HG03196 (cell line): ENCODE results near the gene JPH2.
"Not testable (repeated sequence)": the region's sequence is repeated elsewhere in the genome, so short reads cannot be mapped to it uniquely, and the experiment has no call there.

Source experiments
- ATAC-seq: cut with Tn5 transposase; IDR thresholded peaks from one replicate; pipeline ENCODE4 v1.9.1; 2021; ENCODE audit not compliant: unreplicated experiment

Gene JPH2

GRCh38 chr20:44187054-44187771 lies at the start of gene JPH2:
TSS of gene JPH2 (minus strand) at chr20:44187188. CDS start at chr20:44186705, 483 bp downstream.
- ATAC-seq, result no peak

- no peak for ATAC-seq
Measured at GRCh38 chr20:44235702-44236101, 48.7 kb upstream of the JPH2 start.

- no peak for ATAC-seq
Measured at GRCh38 chr20:44234566-44235317, 47.8 kb upstream of the JPH2 start.

GRCh38 chr20:44233436-44234016 lies 46.5 kb upstream of the JPH2 start:
- no peak for ATAC-seq

- not testable (repeated sequence) for ATAC-seq
Measured at GRCh38 chr20:44232469-44232856, 45.5 kb upstream of the JPH2 start.

GRCh38 chr20:44231713-44232468 lies 44.9 kb upstream of the JPH2 start:
- ATAC-seq, result no peak

GRCh38 chr20:44231193-44231592 lies 44.2 kb upstream of the JPH2 start:
- ATAC-seq, result no peak

GRCh38 chr20:44228465-44229258 lies 41.7 kb upstream of the JPH2 start:
- ATAC-seq, result no peak

GRCh38 chr20:44224637-44225036 lies 37.6 kb upstream of the JPH2 start:
- no peak for ATAC-seq

- ATAC-seq, result no peak
Measured at GRCh38 chr20:44223721-44224120, 36.7 kb upstream of the JPH2 start.

- no peak for ATAC-seq
Measured at GRCh38 chr20:44222633-44223368, 35.8 kb upstream of the JPH2 start.

GRCh38 chr20:44222027-44222426 lies 35.0 kb upstream of the JPH2 start:
- no peak for ATAC-seq

- ATAC-seq, result no peak
Measured at GRCh38 chr20:44221368-44221954, 34.5 kb upstream of the JPH2 start.

GRCh38 chr20:44219791-44220190 lies 32.8 kb upstream of the JPH2 start:
- no peak for ATAC-seq

- no peak for ATAC-seq
Measured at GRCh38 chr20:44219170-44219730, 32.3 kb upstream of the JPH2 start.

- ATAC-seq, result no peak
Measured at GRCh38 chr20:44218446-44218845, 31.5 kb upstream of the JPH2 start.

- no peak for ATAC-seq
Measured at GRCh38 chr20:44217342-44218092, 30.5 kb upstream of the JPH2 start.

- ATAC-seq, result no peak
Measured at GRCh38 chr20:44215125-44215524, 28.1 kb upstream of the JPH2 start.
